HEK293 (cell line): ENCODE results near the gene INPP5A.

Experiments used
- CTCF ChIA-PET: fragments of 350-600 bp; formaldehyde crosslinking; extraction: SDS; loops from one replicate; lab custom pipeline; 2021; ENCODE audit warnings: antibody characterized with exemption; lab: Yijun Ruan, JAX
- POLR2A ChIA-PET: fragments of 300-600 bp; formaldehyde crosslinking; extraction: SDS; loops from one replicate; lab custom pipeline; 2020; ENCODE audit warnings: antibody characterized with exemption, inconsistent platforms; lab: Yijun Ruan, JAX
- H3K27ac ChIP-seq: fragments of 200-500 bp; sonication (Bioruptor generic); 2 replicates; pipeline ENCODE4 v1.5.1; 2014; ENCODE audit warnings: low read depth, low read length, control low read depth, inconsistent platforms; ENCODE audit errors: extremely low read depth
- H3K36me3 ChIP-seq, 2 experiments: fragments of 200-500 bp in 1 of 2; sonication (Bioruptor generic) in 1 of 2; 1 replicate in 1 of 2; 2 replicates in 1 of 2; pipeline ENCODE4 v1.5.1; 2014 to 2017; ENCODE audit warnings: inconsistent platforms in 2 of 2, low read length in 2 of 2; ENCODE audit not compliant: control insufficient read depth in 2 of 2, insufficient read depth in 1 of 2
- H3K4me1 ChIP-seq: fragments of 200-500 bp; sonication (Bioruptor generic); 2 replicates; pipeline ENCODE4 v1.5.1; 2014; ENCODE audit warnings: mild to moderate bottlenecking, low read length, inconsistent platforms; ENCODE audit not compliant: control insufficient read depth, insufficient read depth
- H3K4me3 ChIP-seq: 2 replicates; pipeline ENCODE4 v1.5.1; 2011; ENCODE audit warnings: low read depth, mild to moderate bottlenecking, control low read depth, low read length, moderate library complexity
- H3K9me3 ChIP-seq: fragments of 200-500 bp; sonication (Bioruptor generic); 2 replicates; pipeline ENCODE4 v1.5.1; 2014; ENCODE audit warnings: low read depth, low read length, inconsistent platforms; ENCODE audit not compliant: control insufficient read depth, insufficient read depth
- ATF2 ChIP-seq: fragments of 450-650 bp; formaldehyde crosslinking; IDR thresholded peaks from 2 replicates; pipeline ENCODE4 v1.5.1; 2016; ENCODE audit warnings: missing biosample characterization, missing genetic modification characterization, low read depth
- BCL11B ChIP-seq: fragments of 450-650 bp; formaldehyde crosslinking; IDR thresholded peaks from 2 replicates; pipeline ENCODE4 v1.5.1; 2016; ENCODE audit warnings: low read depth, missing biosample characterization, missing genetic modification characterization
- GLI2 ChIP-seq: fragments of 450-650 bp; formaldehyde crosslinking; IDR thresholded peaks from 2 replicates; pipeline ENCODE4; 2017; ENCODE audit warnings: missing biosample characterization, missing genetic modification characterization, low read depth, borderline replicate concordance
- GLI4 ChIP-seq: fragments of 450-650 bp; formaldehyde crosslinking; IDR thresholded peaks from 2 replicates; pipeline ENCODE4 v1.5.1; 2016; ENCODE audit warnings: missing biosample characterization, missing genetic modification characterization
- GLIS1 ChIP-seq: fragments of 450-650 bp; formaldehyde crosslinking; IDR thresholded peaks from 2 replicates; pipeline ENCODE4 v1.5.1; 2016; ENCODE audit warnings: missing biosample characterization, missing genetic modification characterization
- HOXC10 ChIP-seq: sonication (generic); formaldehyde crosslinking; IDR thresholded peaks from 2 replicates; pipeline ENCODE4 v1.8.1; 2023; ENCODE audit warnings: mild to moderate bottlenecking, missing genetic modification reagents
- SALL2 ChIP-seq: fragments of 450-650 bp; formaldehyde crosslinking; IDR thresholded peaks from 2 replicates; pipeline ENCODE4 v1.5.0; 2017; ENCODE audit warnings: missing biosample characterization, mild to moderate bottlenecking, missing genetic modification characterization, borderline replicate concordance
- SP2 ChIP-seq: fragments of 450-650 bp; formaldehyde crosslinking; IDR thresholded peaks from 2 replicates; pipeline ENCODE4 v1.5.1; 2016; ENCODE audit warnings: missing biosample characterization, missing genetic modification characterization
- TCF7L2 ChIP-seq: IDR thresholded peaks from 2 replicates; pipeline ENCODE4 v1.6.1; 2011; ENCODE audit warnings: low read depth, mild to moderate bottlenecking, inconsistent platforms, low read length, moderate library complexity, borderline replicate concordance
- TSHZ1 ChIP-seq: fragments of 450-650 bp; formaldehyde crosslinking; IDR thresholded peaks from 2 replicates; pipeline ENCODE4 v1.5.1; 2016; ENCODE audit warnings: missing biosample characterization, missing genetic modification characterization, borderline replicate concordance
- WT1 ChIP-seq: fragments of 450-650 bp; formaldehyde crosslinking; IDR thresholded peaks from 2 replicates; pipeline ENCODE4 v1.5.1; 2016; ENCODE audit warnings: missing biosample characterization, missing genetic modification characterization
- YY1 ChIP-seq: fragments of 450-650 bp; formaldehyde crosslinking; IDR thresholded peaks from 2 replicates; pipeline ENCODE4 v1.5.1; 2018; ENCODE audit warnings: missing biosample characterization, missing genetic modification characterization
- ZBTB10 ChIP-seq: fragments of 450-650 bp; formaldehyde crosslinking; IDR thresholded peaks from 2 replicates; pipeline ENCODE4 v1.5.1; 2016; ENCODE audit warnings: missing biosample characterization, missing genetic modification characterization
- ZFP41 ChIP-seq: fragments of 450-650 bp; formaldehyde crosslinking; IDR thresholded peaks from 2 replicates; pipeline ENCODE4 v1.5.1; 2016; ENCODE audit warnings: missing biosample characterization, missing genetic modification characterization, borderline replicate concordance
- ZNF157 ChIP-seq: fragments of 450-650 bp; formaldehyde crosslinking; IDR thresholded peaks from 2 replicates; pipeline ENCODE4 v1.5.1; 2016; ENCODE audit warnings: missing biosample characterization, missing genetic modification characterization
- ZNF302 ChIP-seq: fragments of 450-650 bp; formaldehyde crosslinking; IDR thresholded peaks from 2 replicates; pipeline ENCODE4 v1.5.1; 2016; ENCODE audit warnings: missing biosample characterization, missing genetic modification characterization, low read depth
- ZNF324 ChIP-seq: fragments of 450-650 bp; formaldehyde crosslinking; IDR thresholded peaks from 2 replicates; pipeline ENCODE4 v1.5.1; 2016; ENCODE audit warnings: missing biosample characterization, missing genetic modification characterization
- ZNF354C ChIP-seq: fragments of 450-650 bp; formaldehyde crosslinking; IDR thresholded peaks from 2 replicates; pipeline ENCODE4 v1.5.1; 2016; ENCODE audit warnings: missing biosample characterization, missing genetic modification characterization, low read depth, borderline replicate concordance
- ZNF391 ChIP-seq: fragments of 450-650 bp; formaldehyde crosslinking; IDR thresholded peaks from 2 replicates; pipeline ENCODE4 v1.5.1; 2016; ENCODE audit warnings: low read depth, missing biosample characterization, missing genetic modification characterization, borderline replicate concordance
- ZNF544 ChIP-seq: fragments of 450-650 bp; formaldehyde crosslinking; IDR thresholded peaks from 2 replicates; pipeline ENCODE4 v1.5.0; 2017; ENCODE audit warnings: missing biosample characterization, missing genetic modification characterization
- ZNF548 ChIP-seq: fragments of 450-650 bp; formaldehyde crosslinking; IDR thresholded peaks from 2 replicates; pipeline ENCODE4 v1.5.1; 2016; ENCODE audit warnings: missing biosample characterization, missing genetic modification characterization
- ZNF558 ChIP-seq: fragments of 450-650 bp; formaldehyde crosslinking; IDR thresholded peaks from 2 replicates; pipeline ENCODE4 v1.5.1; 2016; ENCODE audit warnings: missing biosample characterization, missing genetic modification characterization
- ZNF629 ChIP-seq: fragments of 450-650 bp; formaldehyde crosslinking; IDR thresholded peaks from 2 replicates; pipeline ENCODE4 v1.5.1; 2017; ENCODE audit warnings: missing biosample characterization, missing genetic modification characterization
- ZNF664 ChIP-seq: fragments of 450-650 bp; formaldehyde crosslinking; IDR thresholded peaks from 2 replicates; pipeline ENCODE4 v1.5.1; 2016; ENCODE audit warnings: missing biosample characterization, missing genetic modification characterization
- ZNF777 ChIP-seq: fragments of 450-650 bp; formaldehyde crosslinking; IDR thresholded peaks from 2 replicates; pipeline ENCODE4 v1.5.1; 2017; ENCODE audit warnings: missing biosample characterization, missing genetic modification characterization, borderline replicate concordance
- ZSCAN23 ChIP-seq: fragments of 450-650 bp; formaldehyde crosslinking; IDR thresholded peaks from 2 replicates; pipeline ENCODE4 v1.5.1; 2016; ENCODE audit warnings: missing biosample characterization, missing genetic modification characterization

The INPP5A gene

GRCh38 chr10:132740588-132740987, 203.0 kb downstream of the INPP5A start:
- ChIA-PET POLR2A (no interaction called here), CTCF (no interaction called here)
- no peak overlapping the region for H3K4me3 ChIP-seq
- H3K4me1 ChIP-seq = no peaks in the 10 kb centered on the region
- no peak overlapping the region for H3K27ac ChIP-seq
- TF ChIP-seq ZBTB10 (tag by site-specific recombination) (no peak), ZNF629 (no peak), GLI4 (tag by site-specific recombination) (no peak), ZNF544 (tag by site-specific recombination) (no peak), ZSCAN23 (tag by site-specific recombination) (no peak), HOXC10 (no peak), SP2 (no peak), ZNF558 (tag by site-specific recombination) (no peak), WT1 (tag by site-specific recombination) (no peak), ZNF157 (tag by site-specific recombination) (no peak), ZFP41 (tag by site-specific recombination) (no peak)
- TF ChIP-seq, all 188 proteins: peak for 0
- Histone ChIP-seq H3K9me3 (no peaks in the 10 kb centered on the region), H3K36me3 (no peaks in the 10 kb centered on the region)

GRCh38 chr10:132742167-132742836, 204.7 kb downstream of the INPP5A start:
- POLR2A ChIA-PET = no interaction called here

GRCh38 chr10:132742837-132743194, 205.2 kb downstream of the INPP5A start:
- no peak for TF ChIP-seq ZNF354C (tag by site-specific recombination)
- no peak for TF ChIP-seq BCL11B (tag by site-specific recombination)
- no peak for TF ChIP-seq TSHZ1 (tag by site-specific recombination)
- TF ChIP-seq WT1 (tag by site-specific recombination) = no peak
- TF ChIP-seq ZNF391 (tag by site-specific recombination) = no peak
- TF ChIP-seq SALL2 (tag by site-specific recombination) = no peak
- no peak for TF ChIP-seq GLIS1
- TF ChIP-seq YY1 (tag by site-specific recombination) = no peak
- no peak for TF ChIP-seq ZNF302 (tag by site-specific recombination)
- no peak for TF ChIP-seq ZSCAN23 (tag by site-specific recombination)
- no peak for TF ChIP-seq GLI2 (tag by site-specific recombination)
- no peak for TF ChIP-seq ATF2
- TF ChIP-seq ZNF664 (tag by site-specific recombination) = no peak
- no peaks in the 10 kb centered on the region for H3K9me3 ChIP-seq
- no peaks in the 10 kb centered on the region for H3K36me3 ChIP-seq
- H3K27ac ChIP-seq = no peak overlapping the region
- H3K4me3 ChIP-seq = no peak overlapping the region
- H3K4me1 ChIP-seq = no peaks in the 10 kb centered on the region
- ChIA-PET POLR2A (no interaction called here), CTCF (no interaction called here)

More at GRCh38 chr10:132742167-132742836, 204.7 kb downstream of the INPP5A start:
- TF ChIP-seq TCF7L2 (no peak), ZNF324 (no peak), ZNF777 (tag by site-specific recombination) (no peak), ZNF548 (tag by site-specific recombination) (no peak)
- Histone ChIP-seq H3K27ac (no peak overlapping the region), H3K36me3 (no peaks in the 10 kb centered on the region), H3K4me1 (no peaks in the 10 kb centered on the region), H3K9me3 (no peaks in the 10 kb centered on the region), H3K4me3 (no peak overlapping the region)
- CTCF ChIA-PET = no interaction called here
